Esophagus muscularis mucosa (tissue), 3 donors: ENCODE measurements around the gene MON2.

Source experiments
- POLR2AphosphoS5 ChIP-seq, 2 donors: sonication (generic); formaldehyde crosslinking; IDR thresholded peaks; one replicate each; pipeline ENCODE4 v1.6.1; 2017; ENCODE audit warnings: antibody characterized with exemption in 2 of 2
- TF ChIP-seq, protein P1 (sequence below), 3 experiments: fragments of 200-600 bp in 2 of 3; fragments of 450-650 bp in 1 of 3; sonication (generic) in 2 of 3; IDR thresholded peaks; one replicate each; pipeline ENCODE4 v1.5.1; 2017 to 2019; ENCODE audit warnings: antibody characterized with exemption in 3 of 3, mild to moderate bottlenecking in 2 of 3, moderate library complexity in 1 of 3

DNA sequence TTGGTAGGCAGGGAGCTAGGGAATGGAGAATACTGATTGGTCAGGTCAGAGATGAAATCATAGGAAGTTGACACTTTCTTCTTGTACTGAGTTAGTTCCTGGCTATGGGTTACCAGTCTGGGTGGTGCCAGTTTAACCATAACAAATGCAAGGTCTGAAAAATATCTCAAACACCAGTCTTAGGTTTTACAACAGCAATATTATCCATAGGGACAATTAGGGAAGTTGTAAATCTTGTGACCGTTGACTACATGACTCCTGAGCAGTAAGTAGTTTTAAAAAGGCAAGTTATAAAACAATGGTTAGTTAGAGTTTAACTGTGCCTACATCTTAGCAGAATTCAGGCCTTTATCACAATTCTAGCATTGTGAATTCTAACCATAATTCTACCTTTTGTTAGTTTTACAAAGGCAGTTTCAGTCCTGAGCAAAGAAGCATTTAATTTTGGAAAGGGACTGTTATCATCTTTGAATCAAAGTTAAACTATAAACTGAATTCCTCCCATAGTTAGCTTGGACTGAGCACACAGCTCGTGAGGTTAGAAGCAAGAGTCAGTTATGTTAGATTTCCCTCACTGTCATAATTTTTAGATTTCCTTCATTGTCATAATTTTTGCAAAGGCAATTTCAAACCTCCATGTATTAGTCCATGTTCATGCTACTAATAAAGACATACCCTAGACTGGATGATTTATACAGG lies 19.7 kb upstream of the MON2 start:
- TF ChIP-seq, protein P1, sequence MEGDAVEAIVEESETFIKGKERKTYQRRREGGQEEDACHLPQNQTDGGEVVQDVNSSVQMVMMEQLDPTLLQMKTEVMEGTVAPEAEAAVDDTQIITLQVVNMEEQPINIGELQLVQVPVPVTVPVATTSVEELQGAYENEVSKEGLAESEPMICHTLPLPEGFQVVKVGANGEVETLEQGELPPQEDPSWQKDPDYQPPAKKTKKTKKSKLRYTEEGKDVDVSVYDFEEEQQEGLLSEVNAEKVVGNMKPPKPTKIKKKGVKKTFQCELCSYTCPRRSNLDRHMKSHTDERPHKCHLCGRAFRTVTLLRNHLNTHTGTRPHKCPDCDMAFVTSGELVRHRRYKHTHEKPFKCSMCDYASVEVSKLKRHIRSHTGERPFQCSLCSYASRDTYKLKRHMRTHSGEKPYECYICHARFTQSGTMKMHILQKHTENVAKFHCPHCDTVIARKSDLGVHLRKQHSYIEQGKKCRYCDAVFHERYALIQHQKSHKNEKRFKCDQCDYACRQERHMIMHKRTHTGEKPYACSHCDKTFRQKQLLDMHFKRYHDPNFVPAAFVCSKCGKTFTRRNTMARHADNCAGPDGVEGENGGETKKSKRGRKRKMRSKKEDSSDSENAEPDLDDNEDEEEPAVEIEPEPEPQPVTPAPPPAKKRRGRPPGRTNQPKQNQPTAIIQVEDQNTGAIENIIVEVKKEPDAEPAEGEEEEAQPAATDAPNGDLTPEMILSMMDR (IDR thresholded peaks at IDR 0.05), result no peak
- no peak for TF ChIP-seq POLR2AphosphoS5 (IDR thresholded peaks at IDR 0.05)
